ELF-1 (cell line): ENCODE results near the gene GADD45G.

Experiments used
- DNase-seq: peaks from one replicate; pipeline ENCODE4 v3.0.0-alpha.2; 2016; ENCODE audit warnings: low read depth, low spot score

The GADD45G gene

GRCh38 chr9:89604729-89605464 is at the start of gene GADD45G:
Gene GADD45G (plus strand): TSS chr9:89605012. CDS start chr9:89605122, 110 bp downstream.
- peak; percentile 96 for DNase-seq

- DNase-seq, result no peak
Observed at GRCh38 chr9:89555036-89555415, 49.8 kb upstream of the GADD45G start.

- no peak for DNase-seq
Observed at GRCh38 chr9:89555451-89556375, 49.1 kb upstream of the GADD45G start.

- no peak for DNase-seq
Observed at GRCh38 chr9:89558196-89558899, 46.5 kb upstream of the GADD45G start.

- DNase-seq, result no peak
Observed at GRCh38 chr9:89558948-89559347, 45.9 kb upstream of the GADD45G start.

GRCh38 chr9:89562186-89562814 is 42.5 kb upstream of the GADD45G start:
- DNase-seq, result no peak

DNA sequence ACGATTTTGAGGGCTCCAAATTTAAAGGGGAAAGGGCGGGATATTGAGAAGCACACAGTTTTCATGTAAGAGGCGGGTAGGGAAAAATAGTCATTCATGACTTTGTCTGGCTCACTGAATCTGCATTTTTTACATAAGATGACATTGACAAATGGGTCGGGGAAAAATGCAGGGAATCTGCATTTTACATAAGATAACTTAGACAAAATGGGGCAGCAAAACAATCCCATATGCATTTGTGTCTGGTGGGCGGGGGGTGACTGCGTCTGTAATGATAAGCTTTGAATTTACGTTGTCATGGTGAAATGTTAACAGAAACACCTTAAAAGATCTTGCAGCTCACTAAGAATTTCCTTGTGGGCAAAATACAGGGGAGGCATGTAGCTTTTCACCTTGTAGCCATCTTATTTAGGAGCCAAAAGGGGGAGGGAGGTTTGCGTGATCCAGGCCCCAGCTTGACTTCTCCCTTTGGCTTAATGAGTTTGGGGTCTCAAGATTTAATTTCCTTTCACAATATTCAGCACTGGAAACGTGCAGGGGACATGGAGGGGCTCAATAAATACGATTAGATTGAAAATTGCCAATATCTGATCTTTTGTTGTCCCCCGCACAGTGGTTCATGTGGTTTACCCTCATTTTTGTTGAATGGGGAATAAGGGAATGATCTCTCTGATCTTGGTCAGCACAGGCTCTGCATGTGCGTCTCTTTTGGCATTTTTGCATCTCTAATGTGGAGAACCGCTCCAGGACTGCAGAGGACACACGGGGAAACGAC is 41.1 kb upstream of the GADD45G start:
- no peak for DNase-seq

DNA sequence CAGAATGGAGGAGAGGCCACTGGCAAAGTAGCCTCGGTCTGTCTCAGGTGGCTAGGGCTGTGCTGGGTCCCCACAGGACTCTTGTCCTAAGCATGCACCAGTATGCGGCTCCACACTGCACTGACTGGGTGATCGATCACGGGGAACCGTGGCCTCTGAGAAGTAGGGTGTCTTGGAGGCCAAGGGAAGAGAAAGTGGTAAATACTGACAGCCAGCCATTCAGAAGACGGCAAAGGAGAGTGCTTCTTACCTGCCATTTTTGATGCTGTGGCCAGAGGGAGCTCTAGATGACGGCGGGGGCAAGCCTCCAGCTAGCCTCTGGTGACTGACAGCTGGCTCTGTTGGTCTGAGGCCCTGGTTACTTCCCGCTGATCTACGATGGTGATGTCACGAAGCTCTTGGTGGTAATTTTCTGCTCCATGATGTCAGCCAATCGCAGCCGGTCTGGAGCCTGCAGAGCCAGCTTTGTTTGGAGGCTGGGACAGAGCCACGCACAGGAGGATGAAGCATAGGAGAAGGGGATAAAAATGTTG is 40.4 kb upstream of the GADD45G start:
- DNase-seq, result peak; percentile 89

GRCh38 chr9:89567649-89568048 is 37.2 kb upstream of the GADD45G start:
- DNase-seq, result no peak

GRCh38 chr9:89574309-89574708 is 30.5 kb upstream of the GADD45G start:
- DNase-seq, result no peak

DNA sequence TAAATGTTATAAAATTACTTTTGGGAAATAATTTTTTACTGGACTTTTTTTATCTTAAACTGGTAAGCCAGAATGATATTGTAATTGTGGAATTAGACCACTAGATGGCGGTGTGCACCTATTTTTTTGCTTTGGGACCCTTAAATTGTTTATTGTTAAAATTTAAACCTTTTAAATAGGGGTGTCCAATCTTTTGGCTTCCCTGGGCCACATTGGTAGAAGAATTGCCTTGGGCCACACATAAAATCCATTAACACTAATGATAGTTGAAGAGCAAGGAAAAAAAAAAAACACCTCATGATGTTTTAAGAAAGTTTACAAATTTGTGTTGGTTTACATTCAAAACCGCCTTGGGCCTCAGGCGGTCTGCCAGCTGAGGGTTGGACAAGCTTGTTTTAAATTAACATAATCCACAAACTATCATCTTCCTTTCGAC is 28.4 kb upstream of the GADD45G start:
- peak; percentile 20 for DNase-seq

DNA sequence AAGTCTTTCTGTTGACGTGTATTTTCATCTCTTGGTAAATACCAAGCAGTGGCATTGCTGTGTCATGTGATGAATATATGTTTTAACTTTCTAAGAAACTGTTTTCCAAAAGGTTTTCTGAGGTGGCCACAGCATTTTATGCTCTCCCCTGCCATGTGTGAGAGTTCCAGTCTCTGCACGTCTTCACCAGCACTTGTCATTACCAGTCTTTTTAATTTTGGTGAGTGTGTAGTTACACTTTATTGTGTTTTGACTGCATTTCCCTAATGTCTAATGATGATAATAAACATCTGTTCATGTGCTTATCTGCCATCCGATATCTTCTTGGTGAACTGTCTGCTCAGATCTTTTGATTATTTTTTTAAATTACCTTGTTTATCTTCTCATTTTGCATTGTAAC is 27.4 kb upstream of the GADD45G start:
- DNase-seq, result no peak

DNA sequence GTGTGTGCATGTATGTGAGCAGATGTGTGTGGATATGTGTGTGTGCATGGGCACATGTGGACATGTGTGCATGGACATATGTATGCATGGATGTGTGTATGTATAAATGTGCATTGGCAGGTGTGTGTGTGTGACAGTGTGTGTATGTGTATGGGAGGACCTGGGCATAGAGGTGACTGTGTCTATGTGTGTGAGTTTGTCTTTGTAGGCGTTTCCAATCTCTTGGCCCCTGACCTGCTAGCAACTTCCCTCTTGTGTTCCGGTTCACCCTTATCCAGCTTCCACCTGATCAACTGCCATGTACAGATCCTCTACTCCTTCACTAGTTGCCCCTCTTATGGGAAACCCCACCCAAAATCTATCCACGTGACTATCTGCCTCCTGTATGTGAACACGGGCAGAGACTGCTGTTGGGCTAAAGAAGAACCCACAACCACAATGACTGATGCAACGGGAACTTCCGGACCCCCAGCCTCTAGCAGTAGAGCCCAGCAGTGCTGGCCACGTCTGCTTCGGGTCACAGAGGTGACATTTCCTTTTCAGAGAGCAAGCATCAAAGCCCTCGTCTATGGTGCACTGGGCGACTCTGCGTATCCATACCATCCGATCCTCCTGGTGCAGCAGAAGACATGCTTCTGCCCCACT is 24.9 kb upstream of the GADD45G start:
- no peak for DNase-seq

DNA sequence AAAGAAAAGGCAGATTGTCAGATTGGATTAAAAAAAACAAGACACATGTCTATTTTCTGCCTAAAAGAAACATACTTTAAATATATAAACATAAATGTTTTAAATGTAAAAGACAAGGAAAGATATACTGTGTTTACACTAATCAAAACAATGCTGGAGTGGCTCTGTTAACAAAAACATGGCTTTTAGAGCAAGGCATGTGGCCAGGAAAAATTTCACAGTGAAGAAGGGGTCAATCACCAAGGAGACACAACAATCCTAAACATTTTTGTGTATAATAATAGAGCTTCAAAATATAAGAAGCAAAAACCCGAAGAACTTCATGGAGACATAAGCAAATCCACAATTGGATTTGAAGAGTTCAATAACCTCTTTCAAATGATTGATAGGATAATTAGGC is 18.5 kb upstream of the GADD45G start:
- DNase-seq, result no peak

GRCh38 chr9:89588271-89588879 is 16.4 kb upstream of the GADD45G start:
- DNase-seq, result no peak

DNA sequence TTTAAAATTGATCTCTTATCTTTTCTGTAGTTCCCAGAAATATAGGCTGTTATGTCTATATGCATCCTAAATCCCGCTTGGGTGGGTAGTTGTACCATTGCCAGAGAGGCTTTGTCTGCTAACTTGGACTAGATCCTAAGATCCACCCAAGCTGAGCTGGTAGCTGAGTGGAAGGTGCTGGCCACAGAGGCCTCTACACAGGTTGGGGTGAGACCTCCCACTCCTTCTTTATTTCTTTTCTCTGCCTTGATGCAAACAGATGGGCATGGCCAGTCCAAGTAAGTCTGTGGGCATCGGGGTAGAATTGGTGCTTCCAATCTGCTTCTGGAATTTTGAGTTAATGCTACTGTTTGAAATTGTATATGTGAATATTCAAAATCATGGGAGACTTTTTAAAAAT is 14.4 kb upstream of the GADD45G start:
- DNase-seq, result no peak

DNA sequence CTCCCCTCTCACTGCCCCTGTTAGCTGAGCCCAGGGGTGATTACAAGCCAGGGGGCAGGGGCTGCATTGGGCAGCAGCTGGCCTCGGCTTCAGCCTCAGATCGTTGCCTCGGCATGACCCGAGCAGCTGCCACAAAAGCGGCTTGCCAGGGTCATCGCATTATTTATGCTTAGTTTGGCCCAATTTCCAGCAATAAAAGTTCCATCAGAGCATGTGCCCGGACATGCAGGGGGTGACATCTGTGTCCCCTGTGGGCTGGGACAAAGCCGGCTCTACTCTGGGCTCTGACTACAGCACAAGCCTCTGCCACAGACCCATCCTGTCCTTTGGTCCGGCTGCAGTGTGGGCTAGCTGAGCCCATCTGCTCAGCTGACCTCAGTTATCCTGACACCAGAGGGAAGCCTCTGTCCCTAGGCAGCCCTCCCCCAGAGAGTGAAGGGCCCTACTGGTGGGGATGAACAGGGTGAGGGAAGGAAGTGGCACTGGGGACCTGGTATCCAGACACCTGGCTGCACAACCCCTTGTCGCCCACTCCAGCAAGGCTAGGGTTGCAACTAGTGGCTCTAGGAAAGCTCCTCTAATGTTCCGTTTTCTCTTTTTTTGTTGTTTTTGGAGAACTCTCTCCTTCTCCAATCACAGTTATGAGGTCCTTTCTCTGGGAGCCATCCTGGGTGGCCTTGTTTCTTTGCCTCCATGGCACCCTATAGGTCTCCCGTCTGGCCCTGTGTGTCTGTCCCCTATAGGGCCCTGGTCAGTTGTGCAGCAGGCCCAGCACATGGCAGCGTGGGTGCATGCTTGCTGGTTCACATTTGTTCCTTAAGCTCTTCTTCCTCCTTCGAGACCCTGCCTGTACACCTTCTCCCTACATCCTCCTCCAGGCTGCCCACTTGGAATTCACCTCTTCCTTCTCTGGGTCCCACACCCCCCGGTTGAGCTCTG is 13.3 kb upstream of the GADD45G start:
- no peak for DNase-seq

- DNase-seq, result no peak
Observed at GRCh38 chr9:89592213-89592815, 12.5 kb upstream of the GADD45G start.
